ENCODE data around the gene HIC1. TPM values are rescaled to one million over a fixed set of nuclear protein-coding genes. Genes with fewer than 3 reads are reported as not detected.

HIC1 gene
- total RNA-seq, 2 experiments from 2014 or later, result 35.1 TPM

- no peak for TF ChIP-seq CTCF (IDR thresholded peaks at IDR 0.05)
- no peak for ATAC-seq
- Mint-ChIP-seq H3K9me3 (no peaks in the 10 kb centered on the region), H3K4me1 (ENCODE audit: low read depth) (peaks cover 20% of the 10 kb centered on the region), H3K36me3 (ENCODE audit: low read depth) (peaks cover 11% of the 10 kb centered on the region), H3K27me3 (no peaks in the 10 kb centered on the region), H3K4me3 (no peak overlapping the region), H3K27ac (no peak overlapping the region)
- no peak for DNase-seq
- intact Hi-C loops (cut with micrococcal nuclease), result no loop called here
- ChIA-PET CTCF (interaction anchor here (1.0 to 1.3 kb wide), 2 partner anchors 21 to 313 kb away, joined by 3 to 4 read pairs; no protein-coding TSS in a partner anchor), POLR2A (no interaction called here)
Measured at GRCh38 chr17:2034157-2034556, 20.7 kb upstream of the HIC1 start.

- Mint-ChIP-seq H3K4me1 (ENCODE audit: low read depth) (peaks cover 17% of the 10 kb centered on the region), H3K9me3 (no peaks in the 10 kb centered on the region), H3K27ac (no peak overlapping the region), H3K36me3 (ENCODE audit: low read depth) (peaks cover 11% of the 10 kb centered on the region), H3K4me3 (no peak overlapping the region), H3K27me3 (no peaks in the 10 kb centered on the region)
- DNase-seq (no peak), ATAC-seq (no peak)
- intact Hi-C loops (cut with micrococcal nuclease), result no loop called here
- ChIA-PET POLR2A (no interaction called here), CTCF (no interaction called here)
- no peak for TF ChIP-seq CTCF (IDR thresholded peaks at IDR 0.05)
Measured at GRCh38 chr17:2034806-2035540, 19.9 kb upstream of the HIC1 start.

GRCh38 chr17:2035541-2036488, 19.1 kb upstream of the HIC1 start:
- peaks cover 18% of the 10 kb centered on the region for H3K4me1 Mint-ChIP-seq (ENCODE audit: low read depth)
- intact Hi-C loops (cut with micrococcal nuclease), result no loop called here
- peaks cover 11% of the 10 kb centered on the region for H3K36me3 Mint-ChIP-seq (ENCODE audit: low read depth)
- TF ChIP-seq CTCF (IDR thresholded peaks at IDR 0.05), result no peak
- H3K27ac Mint-ChIP-seq, result no peak overlapping the region
- ATAC-seq (no peak), DNase-seq (no peak)
- CTCF ChIA-PET, result no interaction called here
- POLR2A ChIA-PET, result no interaction called here
- H3K27me3 Mint-ChIP-seq, result no peaks in the 10 kb centered on the region
- no peak overlapping the region for H3K4me3 Mint-ChIP-seq
- no peaks in the 10 kb centered on the region for H3K9me3 Mint-ChIP-seq

GRCh38 chr17:2037155-2037554, 17.7 kb upstream of the HIC1 start:
- no peaks in the 10 kb centered on the region for H3K27me3 Mint-ChIP-seq
- H3K9me3 Mint-ChIP-seq, result no peaks in the 10 kb centered on the region
- H3K36me3 Mint-ChIP-seq (ENCODE audit: low read depth), result peaks cover 13% of the 10 kb centered on the region
- TF ChIP-seq CTCF (IDR thresholded peaks at IDR 0.05), result no peak
- peaks cover 12% of the 10 kb centered on the region for H3K4me1 Mint-ChIP-seq (ENCODE audit: low read depth)
- intact Hi-C loops (cut with micrococcal nuclease), result no loop called here
- ChIA-PET POLR2A (interaction anchor here (0.6 kb wide), 1 partner anchor 656 kb away, joined by 3 read pairs; no protein-coding TSS in a partner anchor), CTCF (interaction anchor here (1.8 kb wide), 1 partner anchor 17 kb away, joined by 8 read pairs; the partner anchor contains the start of gene HIC1)
- H3K27ac Mint-ChIP-seq, result no peak overlapping the region
- ATAC-seq (no peak), DNase-seq (no peak)
- no peak overlapping the region for H3K4me3 Mint-ChIP-seq
